HepG2 (cell line): ENCODE measurements around the gene PPM1M.

Source experiments
- EZH2 ChIP-seq: conservative IDR thresholded peaks from 2 replicates; pipeline ENCODE4 v1.6.1; 2012; ENCODE audit warnings: mild to moderate bottlenecking, low read depth, low read length, moderate library complexity
- TAF1 ChIP-seq: sonication (generic); formaldehyde crosslinking; IDR thresholded peaks from 2 replicates; pipeline ENCODE4 v1.4.0; 2020; ENCODE audit warnings: missing genetic modification reagents
- ZNF232 ChIP-seq: sonication (generic); formaldehyde crosslinking; IDR thresholded peaks from 2 replicates; pipeline ENCODE4 v1.4.0; 2020; ENCODE audit warnings: missing genetic modification reagents, borderline replicate concordance
- ZNF292 ChIP-seq: sonication (generic); formaldehyde crosslinking; IDR thresholded peaks from 2 replicates; pipeline ENCODE4 v1.8.1; 2022; ENCODE audit warnings: mild to moderate bottlenecking, low read depth, missing genetic modification reagents, borderline replicate concordance

- TF ChIP-seq ZNF232 (no peak), ZNF292 (CRISPR knock-in tag) (no peak), TAF1 (no peak), EZH2 (no peak)
Observed at GRCh38 chr3:52213005-52213404, 32.6 kb upstream of the PPM1M start.
